A673 (cell line): Measurements from ENCODE around the gene PTH1R.

ENCODE experiments used
- EZH2 ChIP-seq: fragments of 200-600 bp; sonication (generic); IDR thresholded peaks from 2 replicates; pipeline ENCODE4 v1.6.1; 2017; ENCODE audit warnings: borderline replicate concordance, low read depth, mild to moderate bottlenecking, mixed read lengths, antibody characterized with exemption, low read length; ENCODE audit not compliant: poor library complexity, severe bottlenecking
- TF ChIP-seq, protein P1 (sequence below): fragments of 300-800, 200-600 bp; sonication (generic); conservative IDR thresholded peaks from 2 replicates; pipeline ENCODE4 v1.5.1; 2017; ENCODE audit warnings: low read depth, mild to moderate bottlenecking, antibody characterized with exemption, low read length, moderate library complexity, mixed read lengths

- TF ChIP-seq, protein P1, sequence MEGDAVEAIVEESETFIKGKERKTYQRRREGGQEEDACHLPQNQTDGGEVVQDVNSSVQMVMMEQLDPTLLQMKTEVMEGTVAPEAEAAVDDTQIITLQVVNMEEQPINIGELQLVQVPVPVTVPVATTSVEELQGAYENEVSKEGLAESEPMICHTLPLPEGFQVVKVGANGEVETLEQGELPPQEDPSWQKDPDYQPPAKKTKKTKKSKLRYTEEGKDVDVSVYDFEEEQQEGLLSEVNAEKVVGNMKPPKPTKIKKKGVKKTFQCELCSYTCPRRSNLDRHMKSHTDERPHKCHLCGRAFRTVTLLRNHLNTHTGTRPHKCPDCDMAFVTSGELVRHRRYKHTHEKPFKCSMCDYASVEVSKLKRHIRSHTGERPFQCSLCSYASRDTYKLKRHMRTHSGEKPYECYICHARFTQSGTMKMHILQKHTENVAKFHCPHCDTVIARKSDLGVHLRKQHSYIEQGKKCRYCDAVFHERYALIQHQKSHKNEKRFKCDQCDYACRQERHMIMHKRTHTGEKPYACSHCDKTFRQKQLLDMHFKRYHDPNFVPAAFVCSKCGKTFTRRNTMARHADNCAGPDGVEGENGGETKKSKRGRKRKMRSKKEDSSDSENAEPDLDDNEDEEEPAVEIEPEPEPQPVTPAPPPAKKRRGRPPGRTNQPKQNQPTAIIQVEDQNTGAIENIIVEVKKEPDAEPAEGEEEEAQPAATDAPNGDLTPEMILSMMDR: no peak
- TF ChIP-seq EZH2: no peak
Observed at GRCh38 chr3:46893146-46893748, 15.7 kb downstream of the PTH1R start.
